ENCODE data around the gene POPDC3. TPM values are rescaled to one million over a fixed set of nuclear protein-coding genes. Genes with fewer than 3 reads are reported as not detected.
A peak's percentile ranks its signal among the peaks of the same experiment; 100 is the strongest.

Gene POPDC3
- total and polyA plus RNA-seq, 2 of the 13 experiments (the other 11 are each of a cell fraction or from before 2014, with no cell fraction given), result 0.18 to 0.20 TPM

GRCh38 chr6:105209950-105210706, 30.3 kb upstream of the POPDC3 start (continued):
- no peak for TF ChIP-seq ZMAT5 (CRISPR knock-in tag; IDR thresholded peaks at IDR 0.05; ENCODE audit: borderline replicate concordance, low read depth)
- no peak for TF ChIP-seq MAX (IDR thresholded peaks at IDR 0.05)
- TF ChIP-seq ZNF280D (CRISPR knock-in tag; IDR thresholded peaks at IDR 0.05), result no peak
- TF ChIP-seq ZNF547 (CRISPR knock-in tag; IDR thresholded peaks at IDR 0.05), result no peak
- no peak for TF ChIP-seq PBX3 (CRISPR knock-in tag; IDR thresholded peaks at IDR 0.05; ENCODE audit: borderline replicate concordance)
- no peak for TF ChIP-seq ZSCAN20 (CRISPR knock-in tag; IDR thresholded peaks at IDR 0.05; ENCODE audit: borderline replicate concordance)
- TF ChIP-seq RFXAP (CRISPR knock-in tag; IDR thresholded peaks at IDR 0.05; ENCODE audit: borderline replicate concordance), result no peak
- TF ChIP-seq KDM6A (CRISPR knock-in tag; IDR thresholded peaks at IDR 0.05; ENCODE audit: low read depth), result no peak
- TF ChIP-seq ZNF713 (CRISPR knock-in tag; IDR thresholded peaks at IDR 0.05), result no peak
- no peak for TF ChIP-seq ZNF839 (CRISPR knock-in tag; IDR thresholded peaks at IDR 0.05; ENCODE audit: borderline replicate concordance)
- TF ChIP-seq ZNF232 (CRISPR knock-in tag; IDR thresholded peaks at IDR 0.05; ENCODE audit: borderline replicate concordance), result no peak
- no peak for TF ChIP-seq YEATS2 (CRISPR knock-in tag; IDR thresholded peaks at IDR 0.05; ENCODE audit: borderline replicate concordance)
- TF ChIP-seq ZNF512 (CRISPR knock-in tag; IDR thresholded peaks at IDR 0.05), result no peak
- no peak for TF ChIP-seq ZFAT (CRISPR knock-in tag; conservative IDR thresholded peaks at IDR 0.05)
- peak; percentile 63 for TF ChIP-seq MAFF (IDR thresholded peaks at IDR 0.05; ENCODE audit: low read depth, low read length)
- TF ChIP-seq RFX1 (IDR thresholded peaks at IDR 0.05), result no peak
- TF ChIP-seq GATAD2A (CRISPR knock-in tag; IDR thresholded peaks at IDR 0.05), result 0 out of 2 replicates have a peak, but pooled peaks have one; percentile 31
- no peak for TF ChIP-seq SP1 (IDR thresholded peaks at IDR 0.05)
- TF ChIP-seq SP1 (CRISPR knock-in tag; IDR thresholded peaks at IDR 0.05), result no peak
- TF ChIP-seq FOSL2 (CRISPR knock-in tag; IDR thresholded peaks at IDR 0.05), result peak; percentile 66
- no peak for TF ChIP-seq FLYWCH1 (CRISPR knock-in tag; IDR thresholded peaks at IDR 0.05)
- no peak for TF ChIP-seq ZFP91 (CRISPR knock-in tag; IDR thresholded peaks at IDR 0.05; ENCODE audit: borderline replicate concordance)
- peak; percentile 46; the same call in 1 of the 2 replicates for TF ChIP-seq CEBPB (IDR thresholded peaks at IDR 0.05; ENCODE audit: borderline replicate concordance, low read depth, low read length)
